ENCODE results near the gene STEAP3. TPM values are rescaled to one million over a fixed set of nuclear protein-coding genes. Genes with fewer than 3 reads are reported as not detected.

The STEAP3 gene
- total RNA-seq, 6 experiments from 2014 or later = 118 to 165 (median 131) TPM

DNA sequence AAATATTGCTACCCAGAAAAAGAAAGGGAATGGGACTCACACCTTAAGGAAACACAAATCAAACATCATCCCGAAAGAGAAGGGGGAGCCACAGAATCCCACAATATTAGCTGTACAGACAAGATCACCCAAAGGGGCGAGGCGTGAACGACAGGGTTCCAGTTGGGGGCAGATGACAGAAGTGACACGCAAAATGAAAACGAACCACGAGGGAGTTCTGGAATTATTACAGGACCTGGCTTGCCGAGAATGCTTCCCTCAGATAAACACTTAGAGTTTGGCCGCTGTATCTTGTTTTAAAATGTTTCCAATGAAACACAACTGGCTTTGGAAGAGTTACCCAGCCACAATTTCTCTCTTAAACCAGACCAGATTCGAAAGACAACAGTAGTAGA is 82.6 kb downstream of the STEAP3 start:
- ATAC-seq (peak in 3 of 4 donors; percentile 48 to 59 (median 54)), DNase-seq (no peak)
- 72% methylated on average over 10 of the region's 10 CpGs for WGBS (ENCODE audit: insufficient coverage, low coverage, low lambda C conversion rate, missing lambda C conversion rate)
- TF ChIP-seq, protein P1, sequence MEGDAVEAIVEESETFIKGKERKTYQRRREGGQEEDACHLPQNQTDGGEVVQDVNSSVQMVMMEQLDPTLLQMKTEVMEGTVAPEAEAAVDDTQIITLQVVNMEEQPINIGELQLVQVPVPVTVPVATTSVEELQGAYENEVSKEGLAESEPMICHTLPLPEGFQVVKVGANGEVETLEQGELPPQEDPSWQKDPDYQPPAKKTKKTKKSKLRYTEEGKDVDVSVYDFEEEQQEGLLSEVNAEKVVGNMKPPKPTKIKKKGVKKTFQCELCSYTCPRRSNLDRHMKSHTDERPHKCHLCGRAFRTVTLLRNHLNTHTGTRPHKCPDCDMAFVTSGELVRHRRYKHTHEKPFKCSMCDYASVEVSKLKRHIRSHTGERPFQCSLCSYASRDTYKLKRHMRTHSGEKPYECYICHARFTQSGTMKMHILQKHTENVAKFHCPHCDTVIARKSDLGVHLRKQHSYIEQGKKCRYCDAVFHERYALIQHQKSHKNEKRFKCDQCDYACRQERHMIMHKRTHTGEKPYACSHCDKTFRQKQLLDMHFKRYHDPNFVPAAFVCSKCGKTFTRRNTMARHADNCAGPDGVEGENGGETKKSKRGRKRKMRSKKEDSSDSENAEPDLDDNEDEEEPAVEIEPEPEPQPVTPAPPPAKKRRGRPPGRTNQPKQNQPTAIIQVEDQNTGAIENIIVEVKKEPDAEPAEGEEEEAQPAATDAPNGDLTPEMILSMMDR (IDR thresholded peaks at IDR 0.05) = no peak
- TF ChIP-seq POLR2A (IDR thresholded peaks at IDR 0.05) = no peak
- H3K4me1 ChIP-seq = peaks cover 0 to 14% (median 4%) of the 10 kb centered on the region in 4 donors
- no peaks in the 10 kb centered on the region for H3K36me3 ChIP-seq
- H3K27me3 ChIP-seq = no peaks in the 10 kb centered on the region
- no peaks in the 10 kb centered on the region for H3K9me3 ChIP-seq
- peak overlapping the region in 2 of 3 donors; percentile 76 to 90 for H3K27ac ChIP-seq
- peak overlapping the region in 2 of 3 donors; percentile 16 to 19 for H3K4me3 ChIP-seq
- intact Hi-C loops (cut with DNase I) = no loop called here

GRCh38 chr2:119307419-119308140 is 83.9 kb downstream of the STEAP3 start:
- Histone ChIP-seq H3K4me1 (peaks cover 0 to 16% (median 4%) of the 10 kb centered on the region in 4 donors), H3K9me3 (no peaks in the 10 kb centered on the region), H3K36me3 (no peaks in the 10 kb centered on the region), H3K4me3 (no peak overlapping the region), H3K27ac (peak overlapping the region in 1 of 3 donors; percentile 76), H3K27me3 (no peaks in the 10 kb centered on the region)
- intact Hi-C loops (cut with DNase I) = no loop called here
- TF ChIP-seq, protein P1 (IDR thresholded peaks at IDR 0.05) = no peak
- TF ChIP-seq POLR2A (IDR thresholded peaks at IDR 0.05) = no peak
- no peak for ATAC-seq
- WGBS (ENCODE audit: insufficient coverage, low coverage, low lambda C conversion rate, missing lambda C conversion rate) = 94% methylated on average over 7 of the region's 7 CpGs
- no peak for DNase-seq

DNA sequence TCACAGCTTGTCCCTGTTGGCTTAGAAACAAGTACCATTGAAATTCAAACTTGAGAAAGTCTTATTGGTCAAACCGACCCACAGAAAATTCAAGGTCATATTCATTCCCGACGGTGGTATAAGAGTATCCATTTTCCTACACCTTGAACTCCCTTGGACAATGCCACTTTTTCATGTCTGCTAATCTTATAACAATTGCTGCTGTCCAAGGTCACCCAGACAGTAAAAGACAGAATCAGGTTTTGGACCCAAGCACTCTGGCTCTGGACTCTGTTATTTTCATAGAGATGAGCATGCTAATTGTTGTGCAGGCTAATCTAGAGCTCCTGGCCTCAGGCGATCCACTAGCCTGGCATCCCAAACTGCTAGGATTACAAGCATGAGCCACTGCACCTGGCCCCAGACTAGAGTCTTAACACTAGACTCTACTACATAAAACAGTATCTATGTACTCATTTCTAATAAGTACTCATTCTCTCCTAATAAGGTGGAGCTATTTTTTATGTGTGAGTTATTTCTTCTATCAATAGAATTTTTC is 85.2 kb downstream of the STEAP3 start:
- intact Hi-C loops (cut with DNase I) = no loop called here
- peaks cover 0 to 23% (median 4%) of the 10 kb centered on the region in 4 donors for H3K4me1 ChIP-seq
- TF ChIP-seq, protein P1 (IDR thresholded peaks at IDR 0.05) = no peak
- TF ChIP-seq POLR2A (IDR thresholded peaks at IDR 0.05) = no peak
- 100% methylated on average over 3 of the region's 4 CpGs for WGBS (ENCODE audit: insufficient coverage, low coverage, low lambda C conversion rate, missing lambda C conversion rate)
- H3K36me3 ChIP-seq = no peaks in the 10 kb centered on the region
- no peak overlapping the region for H3K4me3 ChIP-seq
- H3K27ac ChIP-seq = no peak overlapping the region
- no peaks in the 10 kb centered on the region for H3K9me3 ChIP-seq
- DNase-seq = no peak
- ATAC-seq = no peak
- H3K27me3 ChIP-seq = no peaks in the 10 kb centered on the region

- WGBS (ENCODE audit: insufficient coverage, low coverage, low lambda C conversion rate, missing lambda C conversion rate) = 93% methylated on average over 3 of the region's 5 CpGs
- DNase-seq (no peak), ATAC-seq (no peak)
- no peak overlapping the region for H3K27ac ChIP-seq
- intact Hi-C loops (cut with DNase I) = no loop called here
- no peaks in the 10 kb centered on the region for H3K27me3 ChIP-seq
- H3K36me3 ChIP-seq = no peaks in the 10 kb centered on the region
- H3K9me3 ChIP-seq = no peaks in the 10 kb centered on the region
- peaks cover 0 to 16% (median 0%) of the 10 kb centered on the region in 4 donors for H3K4me1 ChIP-seq
- TF ChIP-seq, protein P1 (IDR thresholded peaks at IDR 0.05) = no peak
- TF ChIP-seq POLR2A (IDR thresholded peaks at IDR 0.05) = no peak
- H3K4me3 ChIP-seq = no peak overlapping the region
Observed at GRCh38 chr2:119311371-119311770, 87.7 kb downstream of the STEAP3 start.

All from right lobe of liver (tissue), 6 donors.